Measurements from ENCODE around the gene PACSIN1.

Gene PACSIN1

DNA sequence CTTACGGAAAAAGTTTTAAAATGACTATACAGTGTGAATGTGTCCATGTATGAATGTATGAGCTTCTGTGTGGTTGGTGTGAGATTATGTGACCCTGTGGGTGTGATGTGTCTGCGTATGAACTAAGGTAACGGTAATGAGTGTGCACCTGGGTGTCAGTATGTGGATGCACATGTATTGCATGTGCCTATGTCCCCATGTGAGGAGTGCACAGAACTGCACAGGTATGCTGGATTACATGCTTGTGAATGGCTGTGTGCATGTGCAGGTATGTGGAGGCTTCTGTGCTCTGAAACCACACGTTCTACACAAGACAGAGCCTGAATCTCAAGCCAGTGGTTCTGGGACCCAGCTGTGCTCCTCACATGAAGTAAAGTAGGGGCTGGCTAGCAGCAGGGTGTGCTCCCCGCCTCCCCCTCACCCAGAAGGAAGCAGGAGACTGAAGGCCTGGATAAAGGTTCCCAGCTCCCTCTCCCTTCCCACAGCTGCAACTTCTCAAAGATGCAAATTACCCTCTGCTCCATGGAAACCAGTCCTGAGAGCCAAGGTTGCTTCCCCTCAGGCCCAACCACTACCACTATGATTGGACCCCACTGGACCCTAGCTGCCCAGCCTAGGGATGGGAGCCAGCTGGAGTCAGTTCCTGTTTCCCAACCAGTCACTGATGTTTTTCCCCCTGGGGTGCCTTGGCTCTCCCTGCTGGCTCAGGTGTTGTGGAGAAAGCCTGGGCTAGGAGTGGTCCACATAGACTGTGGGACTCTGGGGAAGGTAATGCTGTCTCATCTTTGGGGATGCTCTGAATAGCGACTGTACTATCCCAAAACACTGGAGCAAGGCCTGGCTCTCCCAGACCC, 115.1 kb downstream of the PACSIN1 start:
- ATAC-seq (replicated peaks) (no peak), DNase-seq (no peak)

DNA sequence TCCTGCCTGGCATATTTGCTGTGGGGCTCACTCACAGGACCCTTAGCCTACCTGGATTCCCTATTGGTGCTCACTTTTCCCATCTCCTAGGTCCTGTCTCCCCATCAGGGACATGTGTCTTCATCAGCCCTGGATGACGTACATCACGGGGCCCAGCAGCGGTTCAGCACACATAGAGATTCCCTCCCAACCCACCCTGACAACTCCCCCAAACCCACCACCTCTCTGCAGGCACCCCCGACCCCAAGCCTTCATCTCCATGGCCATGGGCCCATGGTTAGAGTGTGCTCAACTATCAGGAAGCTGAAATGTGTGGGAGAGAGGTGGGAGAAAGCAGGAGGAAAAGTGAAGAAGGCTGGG, 115.7 kb downstream of the PACSIN1 start:
- Mint-ChIP-seq H3K27ac (no peak overlapping the region), H3K36me3 (ENCODE audit: insufficient read depth) (peaks cover 7% of the 10 kb centered on the region), H3K9me3 (no peaks in the 10 kb centered on the region), H3K4me1 (ENCODE audit: low read depth in 2 of 2) (peaks cover under 1 to 10% of the 10 kb centered on the region in 2 donors), H3K4me3 (no peak overlapping the region), H3K27me3 (no peaks in the 10 kb centered on the region)
- no peak for ATAC-seq (replicated peaks)
- no peak for DNase-seq

More for the DNA sequence above, 115.1 kb downstream of the PACSIN1 start:
- Mint-ChIP-seq H3K36me3 (ENCODE audit: insufficient read depth) (peaks cover 9% of the 10 kb centered on the region), H3K4me3 (no peak overlapping the region), H3K27me3 (no peaks in the 10 kb centered on the region), H3K27ac (peak overlapping the region in 1 of 2 donors; percentile 47), H3K9me3 (no peaks in the 10 kb centered on the region), H3K4me1 (ENCODE audit: low read depth in 2 of 2) (peaks cover 7 to 16% of the 10 kb centered on the region in 2 donors)

GRCh38 chr6:34583461-34583860, 117.6 kb downstream of the PACSIN1 start:
- H3K4me3 Mint-ChIP-seq, result no peak overlapping the region
- H3K36me3 Mint-ChIP-seq (ENCODE audit: insufficient read depth), result peaks cover 13% of the 10 kb centered on the region
- DNase-seq, result no peak
- no peaks in the 10 kb centered on the region for H3K9me3 Mint-ChIP-seq
- no peak for ATAC-seq (replicated peaks)
- H3K27ac Mint-ChIP-seq, result peak overlapping the region in 1 of 2 donors; percentile 41
- peaks cover 0 to 10% of the 10 kb centered on the region in 2 donors for H3K4me1 Mint-ChIP-seq (ENCODE audit: low read depth in 2 of 2)
- H3K27me3 Mint-ChIP-seq, result no peaks in the 10 kb centered on the region

DNA sequence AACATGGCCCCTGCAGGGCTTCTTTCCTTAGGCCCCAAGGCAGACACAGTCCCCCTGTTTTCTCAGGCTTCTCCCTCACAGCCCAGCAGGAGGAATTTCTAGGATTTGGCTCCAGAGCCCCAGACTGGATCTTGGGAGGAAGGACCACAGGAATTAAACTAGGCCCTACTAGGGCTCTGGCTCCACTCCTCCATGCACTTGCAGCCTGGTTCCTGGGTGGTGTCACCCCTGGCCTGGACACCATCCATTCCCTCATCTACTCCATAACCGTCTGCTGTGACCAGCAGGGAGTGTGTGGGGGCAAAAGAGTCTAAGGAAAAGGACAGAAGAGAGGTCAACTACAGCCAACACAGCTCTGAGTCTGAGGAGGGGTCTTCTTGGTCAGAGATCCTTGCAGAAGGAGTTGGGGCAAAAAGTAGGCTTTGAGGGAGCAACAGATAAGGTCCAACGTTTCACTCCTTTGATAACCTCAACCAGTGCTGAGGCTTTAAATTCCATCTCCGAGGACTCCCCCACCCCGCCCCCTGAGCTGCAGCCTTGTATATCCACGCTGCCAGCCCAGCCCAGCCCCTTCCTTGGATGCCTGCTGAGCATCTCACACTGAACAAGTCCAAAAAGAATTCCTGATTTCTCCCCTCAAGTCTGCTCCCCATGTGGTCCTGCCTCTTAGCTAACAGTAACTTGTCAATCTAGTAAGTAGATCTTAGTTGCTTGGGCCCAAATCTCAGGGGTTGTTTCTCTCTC, 118.2 kb downstream of the PACSIN1 start:
- Mint-ChIP-seq H3K27me3 (no peaks in the 10 kb centered on the region), H3K36me3 (ENCODE audit: insufficient read depth) (peaks cover 19% of the 10 kb centered on the region), H3K4me1 (ENCODE audit: low read depth in 2 of 2) (peaks cover 0 to 10% of the 10 kb centered on the region in 2 donors), H3K9me3 (no peaks in the 10 kb centered on the region), H3K4me3 (no peak overlapping the region), H3K27ac (no peak overlapping the region)
- DNase-seq (no peak), ATAC-seq (replicated peaks) (no peak)

DNA sequence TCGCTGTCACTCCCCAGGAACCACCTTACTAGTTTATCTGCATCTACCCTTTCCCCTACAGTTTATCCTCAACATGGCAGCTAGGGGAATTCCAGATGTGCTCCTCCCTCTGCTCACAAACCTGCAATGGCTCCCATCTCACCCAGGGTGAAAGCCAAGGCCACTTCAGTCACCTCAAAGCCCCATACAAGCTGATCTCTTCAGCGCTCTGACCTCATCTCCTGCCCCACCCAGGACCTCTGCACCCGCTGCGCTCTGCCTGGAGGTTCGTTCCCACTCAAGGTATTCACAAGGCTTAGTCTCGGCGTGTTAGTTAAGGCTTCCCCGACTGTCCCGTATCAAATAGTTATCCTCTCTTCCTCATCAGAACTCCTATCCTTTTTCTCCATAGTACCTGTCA, 118.8 kb downstream of the PACSIN1 start:
- Mint-ChIP-seq H3K36me3 (ENCODE audit: insufficient read depth) (peaks cover 21% of the 10 kb centered on the region), H3K27ac (peak overlapping the region in 1 of 2 donors; percentile 73), H3K27me3 (no peaks in the 10 kb centered on the region), H3K9me3 (no peaks in the 10 kb centered on the region), H3K4me3 (no peak overlapping the region), H3K4me1 (ENCODE audit: low read depth in 2 of 2) (peaks cover 0 to 10% of the 10 kb centered on the region in 2 donors)
- ATAC-seq (replicated peaks), result no peak
- no peak for DNase-seq

All from effector memory CD8-positive, alpha-beta T cell (primary cell).